ENCODE results near the gene MRPL22. TPM values are rescaled to one million over a fixed set of nuclear protein-coding genes. Genes with fewer than 3 reads are reported as not detected.

MRPL22 gene
- total and polyA plus RNA-seq, 10 donors: 11.8 to 55.0 (median 32.0) TPM

DNA sequence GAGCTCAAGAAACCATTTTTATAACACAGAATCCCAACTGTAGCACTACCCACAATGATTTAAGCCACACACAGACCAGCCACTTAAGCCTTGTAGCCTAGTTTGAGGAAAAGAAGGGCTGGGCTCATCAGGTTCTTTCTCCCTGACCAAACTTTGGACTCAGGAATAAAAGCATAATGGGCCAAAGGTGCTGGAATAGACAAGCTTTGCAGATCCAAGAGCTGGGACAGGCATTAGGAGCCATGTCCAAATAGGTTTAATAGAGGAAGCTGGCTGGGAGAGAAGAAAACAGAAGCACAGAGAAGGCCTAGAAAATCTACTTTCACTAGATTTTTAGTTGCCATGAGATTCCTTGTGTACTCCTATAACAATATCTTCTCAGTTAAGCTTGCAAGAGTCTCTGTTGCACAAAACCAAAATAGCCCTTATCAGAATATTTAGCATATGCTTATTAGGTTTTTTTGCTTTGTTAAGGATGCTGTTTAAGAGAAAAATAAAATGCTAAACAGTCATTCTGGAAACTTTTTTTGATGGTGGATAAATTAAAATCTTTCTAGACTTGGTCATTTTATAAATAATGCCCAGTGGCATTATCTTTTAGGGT lies 44.2 kb upstream of the MRPL22 start:
- DNase-seq: no peak
- peaks cover 6 to 100% (median 88%) of the 10 kb centered on the region in 6 donors for H3K36me3 ChIP-seq
- TF ChIP-seq POLR2A (IDR thresholded peaks at IDR 0.05): no peak
- TF ChIP-seq, protein P1, sequence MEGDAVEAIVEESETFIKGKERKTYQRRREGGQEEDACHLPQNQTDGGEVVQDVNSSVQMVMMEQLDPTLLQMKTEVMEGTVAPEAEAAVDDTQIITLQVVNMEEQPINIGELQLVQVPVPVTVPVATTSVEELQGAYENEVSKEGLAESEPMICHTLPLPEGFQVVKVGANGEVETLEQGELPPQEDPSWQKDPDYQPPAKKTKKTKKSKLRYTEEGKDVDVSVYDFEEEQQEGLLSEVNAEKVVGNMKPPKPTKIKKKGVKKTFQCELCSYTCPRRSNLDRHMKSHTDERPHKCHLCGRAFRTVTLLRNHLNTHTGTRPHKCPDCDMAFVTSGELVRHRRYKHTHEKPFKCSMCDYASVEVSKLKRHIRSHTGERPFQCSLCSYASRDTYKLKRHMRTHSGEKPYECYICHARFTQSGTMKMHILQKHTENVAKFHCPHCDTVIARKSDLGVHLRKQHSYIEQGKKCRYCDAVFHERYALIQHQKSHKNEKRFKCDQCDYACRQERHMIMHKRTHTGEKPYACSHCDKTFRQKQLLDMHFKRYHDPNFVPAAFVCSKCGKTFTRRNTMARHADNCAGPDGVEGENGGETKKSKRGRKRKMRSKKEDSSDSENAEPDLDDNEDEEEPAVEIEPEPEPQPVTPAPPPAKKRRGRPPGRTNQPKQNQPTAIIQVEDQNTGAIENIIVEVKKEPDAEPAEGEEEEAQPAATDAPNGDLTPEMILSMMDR (IDR thresholded peaks at IDR 0.05 in 8 of 11, conservative IDR thresholded peaks at IDR 0.05 in 3 of 11): no peak
- no peak for TF ChIP-seq POLR2AphosphoS5 (IDR thresholded peaks at IDR 0.05)
- no peaks in the 10 kb centered on the region for H3K27me3 ChIP-seq (replicated peaks in 1 of 7)
- intact Hi-C loops (cut with DNase I; ENCODE audit: low total_unique reads): no loop called here
- peak overlapping the region in 4 of 8 donors; percentile 10 to 61 (median 32) for H3K27ac ChIP-seq
- H3K9me3 ChIP-seq: no peaks in the 10 kb centered on the region
- no peak overlapping the region for H3K4me3 ChIP-seq
- no peaks in the 10 kb centered on the region for H3K4me1 ChIP-seq

GRCh38 chr5:154898210-154898609 lies 42.7 kb upstream of the MRPL22 start:
- peaks cover 9 to 100% (median 88%) of the 10 kb centered on the region in 6 donors for H3K36me3 ChIP-seq
- intact Hi-C loops (cut with DNase I; ENCODE audit: low total_unique reads): no loop called here
- no peak for DNase-seq
- no peak overlapping the region for H3K4me3 ChIP-seq
- no peaks in the 10 kb centered on the region for H3K4me1 ChIP-seq
- TF ChIP-seq, protein P1 (IDR thresholded peaks at IDR 0.05 in 8 of 11, conservative IDR thresholded peaks at IDR 0.05 in 3 of 11): no peak
- TF ChIP-seq POLR2A (IDR thresholded peaks at IDR 0.05) (no peak), POLR2AphosphoS5 (IDR thresholded peaks at IDR 0.05) (no peak)
- no peaks in the 10 kb centered on the region for H3K27me3 ChIP-seq (replicated peaks in 1 of 7)
- 96 to 100% (median 98%) methylated on average over 4 of the region's 4 CpGs for WGBS, 5 donors
- no peak overlapping the region for H3K27ac ChIP-seq
- H3K9me3 ChIP-seq: no peaks in the 10 kb centered on the region

DNA sequence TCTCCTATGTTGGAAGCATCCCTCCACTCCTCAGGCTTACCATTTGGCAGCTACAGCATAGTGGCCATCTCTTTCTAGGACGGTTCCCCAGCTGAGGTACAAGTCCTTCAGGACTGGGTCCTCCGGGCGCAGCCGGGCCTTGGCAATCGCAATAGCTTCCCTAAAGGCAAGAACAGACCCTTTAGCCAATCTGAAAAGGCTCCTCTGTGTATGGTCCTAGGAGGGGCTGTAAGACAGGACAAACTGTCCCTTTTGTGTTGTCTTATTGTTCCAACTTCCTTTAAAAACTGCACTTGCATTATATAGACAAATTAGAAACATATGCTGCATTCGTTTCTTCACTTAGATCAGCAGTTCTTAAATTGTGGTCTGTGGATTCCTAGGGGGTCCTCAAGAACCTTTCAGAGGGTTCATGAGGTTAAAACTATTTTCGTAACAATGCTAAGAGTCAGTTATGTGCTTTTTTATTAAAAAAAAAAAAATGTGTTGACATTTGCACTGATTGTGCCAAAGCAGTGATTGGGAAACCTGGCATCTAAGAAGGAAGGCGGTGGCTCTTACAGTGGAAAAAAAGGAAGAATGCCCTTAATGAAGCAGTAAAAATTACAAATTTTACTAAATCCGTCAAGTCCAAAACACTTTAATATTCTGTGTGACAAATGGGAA lies 41.6 kb upstream of the MRPL22 start:
- no peaks in the 10 kb centered on the region for H3K4me1 ChIP-seq
- WGBS, 5 donors: 91 to 95% (median 94%) methylated on average over 9 of the region's 9 CpGs
- intact Hi-C loops (cut with DNase I; ENCODE audit: low total_unique reads): no loop called here
- peaks cover 9 to 100% (median 84%) of the 10 kb centered on the region in 6 donors for H3K36me3 ChIP-seq
- no peak overlapping the region for H3K27ac ChIP-seq
- no peak overlapping the region for H3K4me3 ChIP-seq
- TF ChIP-seq, protein P1 (IDR thresholded peaks at IDR 0.05 in 8 of 11, conservative IDR thresholded peaks at IDR 0.05 in 3 of 11): no peak
- TF ChIP-seq POLR2AphosphoS5 (IDR thresholded peaks at IDR 0.05): no peak
- TF ChIP-seq POLR2A (IDR thresholded peaks at IDR 0.05): no peak
- no peaks in the 10 kb centered on the region for H3K9me3 ChIP-seq
- no peaks in the 10 kb centered on the region for H3K27me3 ChIP-seq (replicated peaks in 1 of 7)
- no peak for DNase-seq

- WGBS, 5 donors: 93 to 98% (median 96%) methylated on average over 1 of the region's 1 CpG
- no peak for TF ChIP-seq POLR2A (IDR thresholded peaks at IDR 0.05)
- TF ChIP-seq, protein P1 (IDR thresholded peaks at IDR 0.05 in 8 of 11, conservative IDR thresholded peaks at IDR 0.05 in 3 of 11): no peak
- TF ChIP-seq POLR2AphosphoS5 (IDR thresholded peaks at IDR 0.05): no peak
Measured at GRCh38 chr5:154900066-154900465, 40.8 kb upstream of the MRPL22 start.

More at GRCh38 chr5:154900066-154900465, 40.8 kb upstream of the MRPL22 start:
- Histone ChIP-seq H3K27ac (no peak overlapping the region), H3K27me3 (replicated peaks in 1 of 7) (no peaks in the 10 kb centered on the region), H3K9me3 (no peaks in the 10 kb centered on the region), H3K36me3 (peaks cover 9 to 100% (median 88%) of the 10 kb centered on the region in 6 donors), H3K4me1 (no peaks in the 10 kb centered on the region), H3K4me3 (no peak overlapping the region)
- intact Hi-C loops (cut with DNase I; ENCODE audit: low total_unique reads): no loop called here
- no peak for DNase-seq
